Measurements from ENCODE around the gene ATXN1.

- no peak for TF ChIP-seq CTCF (IDR thresholded peaks at IDR 0.05)
- no peak for TF ChIP-seq POLR2A (IDR thresholded peaks at IDR 0.05)
Observed at GRCh38 chr6:16694781-16695578, 66.3 kb downstream of the ATXN1 start.

Data from testis (tissue), 2 donors.